GM23248 (cell line): Measurements from ENCODE around the gene YBX1.

Experiments used
- EZH2 ChIP-seq: fragments of 200-600 bp; sonication (generic); IDR thresholded peaks from 2 replicates; pipeline ENCODE4 v1.6.1; 2018; ENCODE audit warnings: antibody characterized with exemption, mild to moderate bottlenecking; ENCODE audit not compliant: insufficient read depth, poor library complexity, severe bottlenecking
- EZH2phosphoT487 ChIP-seq: fragments of 200-600 bp; sonication (generic); IDR thresholded peaks from 2 replicates; pipeline ENCODE4 v1.6.1; 2018; ENCODE audit warnings: antibody characterized with exemption, moderate library complexity, mild to moderate bottlenecking, low read depth; ENCODE audit not compliant: insufficient read depth

DNA sequence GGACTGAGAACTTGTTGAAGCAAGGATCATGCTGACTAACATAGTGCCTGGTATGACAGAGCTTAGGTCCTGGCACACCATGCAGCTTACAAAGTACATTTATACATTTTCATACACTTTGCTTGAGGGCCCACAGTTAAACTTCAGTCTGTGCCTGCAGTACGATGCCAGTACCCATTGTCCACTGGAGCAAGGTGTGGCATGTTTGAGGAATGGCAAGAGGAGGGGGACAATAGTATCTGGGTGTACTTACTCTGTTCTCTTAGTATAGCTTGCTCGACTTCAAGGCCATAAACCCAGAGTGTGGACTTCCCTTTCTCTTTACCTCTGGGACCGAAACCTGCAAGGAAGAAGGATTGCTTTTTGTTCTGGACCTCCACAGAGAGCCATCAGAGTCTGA is 6.8 kb upstream of the YBX1 start:
- no peak for TF ChIP-seq EZH2phosphoT487
- TF ChIP-seq EZH2, result no peak
